Ovary (tissue), 9 donors: ENCODE measurements around the gene POU6F2. TPM values are rescaled to one million over a fixed set of nuclear protein-coding genes. Genes with fewer than 3 reads are reported as not detected.

Experiments used
- DNase-seq, 5 donors: peaks; one replicate each; pipeline ENCODE4 v3.0.0-alpha.2; 2019 to 2020
- H3K27ac ChIP-seq, 2 donors: fragments of 200-600 bp; one replicate each; pipeline versions ENCODE4 v1.5.1 to v1.8.0; 2019 to 2022
- H3K27me3 ChIP-seq: fragments of 200-600 bp; one replicate; pipeline ENCODE4 v1.8.0; 2022
- H3K36me3 ChIP-seq: fragments of 200-600 bp; sonication (generic); one replicate; pipeline ENCODE4 v1.5.1; 2019
- H3K4me1 ChIP-seq: one replicate; pipeline ENCODE4 v1.8.1; 2013; ENCODE audit warnings: mild to moderate bottlenecking, moderate library complexity; ENCODE audit not compliant: insufficient read depth
- H3K4me3 ChIP-seq: fragments of 200-600 bp; sonication (generic); one replicate; pipeline ENCODE4 v1.5.1; 2017
- H3K9me3 ChIP-seq, 2 donors: fragments of 200-600 bp in 1 of 2; sonication (generic) in 1 of 2; one replicate each; pipeline versions ENCODE4 v1.5.1 to v1.8.1; 2013 to 2019; ENCODE audit warnings: mild to moderate bottlenecking in 1 of 2, moderate library complexity in 1 of 2
- EP300 ChIP-seq: sonication (generic); formaldehyde crosslinking; IDR thresholded peaks from one replicate; pipeline ENCODE4 v1.6.1; 2017; ENCODE audit warnings: antibody characterized with exemption
- POLR2A ChIP-seq: fragments of 450-650 bp; IDR thresholded peaks from one replicate; pipeline ENCODE4 v1.6.1; 2017; ENCODE audit warnings: antibody characterized with exemption, mild to moderate bottlenecking, moderate library complexity
- WGBS, 3 donors: extraction: QIAGEN DNeasy Blood & Tissue Kit in 1 of 3; methylation state at CpG; one replicate each; pipeline versions ENCODE4 v1.1.5 to v1.1.7; 2013 to 2017; 5-methylcytosine and 5-hydroxymethylcytosine counted together
- intact Hi-C, 4 donors: fragments of 100-400 bp; cut with DNase I; formaldehyde crosslinking; loops; one replicate each; pipeline versions ENCODE4 v1.11.0 to v1.15.1; 2022 to 2023
- polyA plus RNA-seq, 2 donors: library from polyadenylated mRNA; stranded (reverse); fragments of 200-250 nt in 1 of 2; fragments of 350-450 nt in 1 of 2; fragmentation: Illumina TruSeq in 1 of 2; extraction: RNeasy Lipid Tissue Mini Kit (QIAGEN cat#74804) in 1 of 2; gene quantifications; one replicate each; pipeline ENCODE4 v1.2.3, GENCODE V29; 2013 to 2014
- total RNA-seq, 7 donors: library from RNA; depleted of rRNA in 2 of 7; stranded (reverse); fragments of >200 nt in 2 of 7; fragmentation: NEBNext Ultra II Directional in 3 of 7; extraction: Animal tissue kit (Norgen Biotek cat#: 25700) in 3 of 7; gene quantifications; one replicate each; pipeline versions ENCODE4 v1.1.0 to v1.2.4, GENCODE V29; 2016 to 2023
- TF ChIP-seq, protein P1 (sequence below), 3 donors: fragments of 450-650 bp in 2 of 3; fragments of 200-600 bp in 1 of 3; IDR thresholded peaks; one replicate each; pipeline versions ENCODE4 v1.5.1 to v1.8.0; 2016 to 2022; ENCODE audit warnings: antibody characterized with exemption in 3 of 3, mild to moderate bottlenecking in 1 of 3
- donor health status: DM: no; HTN: no; CAD: no; lungs with moderate emphysema.
- donor health status: DM: no; HTN: no; CAD: no.
- donor health status: Bipolar disorder and iron deficiency.
- donor health status: DM: yes; HTN: yes; CAD: no.
- donor health status: DM: no; HTN: no; CAD: no.
- donor health status: DM: yes; HTN: yes; CAD: no.

POU6F2 gene
- total and polyA plus RNA-seq, 9 donors = 0.17 to 2.0 (median 0.61) TPM

GRCh38 chr7:39125846-39126245 is 148.1 kb downstream of the POU6F2 start:
- H3K27me3 ChIP-seq = no peaks in the 10 kb centered on the region
- intact Hi-C loops = no loop called here
- TF ChIP-seq POLR2A (no peak), EP300 (no peak)
- TF ChIP-seq, protein P1, sequence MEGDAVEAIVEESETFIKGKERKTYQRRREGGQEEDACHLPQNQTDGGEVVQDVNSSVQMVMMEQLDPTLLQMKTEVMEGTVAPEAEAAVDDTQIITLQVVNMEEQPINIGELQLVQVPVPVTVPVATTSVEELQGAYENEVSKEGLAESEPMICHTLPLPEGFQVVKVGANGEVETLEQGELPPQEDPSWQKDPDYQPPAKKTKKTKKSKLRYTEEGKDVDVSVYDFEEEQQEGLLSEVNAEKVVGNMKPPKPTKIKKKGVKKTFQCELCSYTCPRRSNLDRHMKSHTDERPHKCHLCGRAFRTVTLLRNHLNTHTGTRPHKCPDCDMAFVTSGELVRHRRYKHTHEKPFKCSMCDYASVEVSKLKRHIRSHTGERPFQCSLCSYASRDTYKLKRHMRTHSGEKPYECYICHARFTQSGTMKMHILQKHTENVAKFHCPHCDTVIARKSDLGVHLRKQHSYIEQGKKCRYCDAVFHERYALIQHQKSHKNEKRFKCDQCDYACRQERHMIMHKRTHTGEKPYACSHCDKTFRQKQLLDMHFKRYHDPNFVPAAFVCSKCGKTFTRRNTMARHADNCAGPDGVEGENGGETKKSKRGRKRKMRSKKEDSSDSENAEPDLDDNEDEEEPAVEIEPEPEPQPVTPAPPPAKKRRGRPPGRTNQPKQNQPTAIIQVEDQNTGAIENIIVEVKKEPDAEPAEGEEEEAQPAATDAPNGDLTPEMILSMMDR (IDR thresholded peaks at IDR 0.05) = no peak
- no peaks in the 10 kb centered on the region for H3K36me3 ChIP-seq
- 67 to 78% (median 76%) methylated on average over 3 of the region's 3 CpGs for WGBS, 3 donors
- DNase-seq = no peak
- no peaks in the 10 kb centered on the region for H3K9me3 ChIP-seq
- H3K27ac ChIP-seq = no peak overlapping the region
- no peak overlapping the region for H3K4me3 ChIP-seq
- H3K4me1 ChIP-seq = no peaks in the 10 kb centered on the region

GRCh38 chr7:39127058-39127457 is 149.3 kb downstream of the POU6F2 start:
- no peaks in the 10 kb centered on the region for H3K9me3 ChIP-seq
- no peak overlapping the region for H3K27ac ChIP-seq
- WGBS, 3 donors = 61 to 67% (median 63%) methylated on average over 3 of the region's 3 CpGs
- no peak for TF ChIP-seq EP300
- TF ChIP-seq, protein P1 (IDR thresholded peaks at IDR 0.05) = no peak
- no peak for TF ChIP-seq POLR2A
- no peak overlapping the region for H3K4me3 ChIP-seq
- no peaks in the 10 kb centered on the region for H3K36me3 ChIP-seq
- intact Hi-C loops = no loop called here
- no peaks in the 10 kb centered on the region for H3K4me1 ChIP-seq
- no peak for DNase-seq
- H3K27me3 ChIP-seq = no peaks in the 10 kb centered on the region

DNA sequence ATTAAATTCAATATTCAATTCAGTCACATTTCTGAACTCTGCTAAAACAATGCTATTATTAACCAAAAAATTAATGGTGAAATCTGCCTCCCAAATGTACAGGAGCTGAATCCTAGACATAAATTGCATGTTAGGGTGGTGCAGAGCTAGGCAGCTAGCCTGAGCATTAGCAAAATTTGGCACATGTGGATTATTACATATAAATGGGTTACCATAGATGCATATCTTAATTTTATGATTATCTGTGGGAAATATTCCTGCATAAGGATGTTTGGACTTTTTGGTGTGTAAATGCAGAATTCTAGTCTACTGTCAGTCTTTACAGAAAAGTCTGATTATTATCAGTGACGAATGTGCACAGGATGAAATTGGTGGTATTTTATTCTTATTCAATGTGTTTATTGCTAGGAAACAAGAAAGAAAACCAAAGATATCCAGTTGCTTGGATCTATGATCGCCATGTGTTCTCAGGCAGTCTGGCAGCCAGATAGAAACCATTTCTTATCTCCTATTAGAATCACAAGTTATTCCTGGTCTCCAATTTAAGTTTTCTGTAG is 150.7 kb downstream of the POU6F2 start:
- no peak for DNase-seq
- 82 to 88% (median 87%) methylated on average over 2 of the region's 2 CpGs for whole genome bisulfite sequencing, 3 donors
- TF ChIP-seq EP300 (no peak), POLR2A (no peak)
- TF ChIP-seq, protein P1 (IDR thresholded peaks at IDR 0.05) = no peak
- no peaks in the 10 kb centered on the region for H3K4me1 ChIP-seq
- H3K27me3 ChIP-seq = no peaks in the 10 kb centered on the region
- H3K36me3 ChIP-seq = no peaks in the 10 kb centered on the region
- H3K9me3 ChIP-seq = no peaks in the 10 kb centered on the region
- no peak overlapping the region for H3K27ac ChIP-seq
- H3K4me3 ChIP-seq = no peak overlapping the region
- intact Hi-C loops = no loop called here

- intact Hi-C loops = no loop called here
- TF ChIP-seq, protein P1 (IDR thresholded peaks at IDR 0.05) = no peak
- no peak for TF ChIP-seq EP300
- H3K9me3 ChIP-seq = no peaks in the 10 kb centered on the region
- no peaks in the 10 kb centered on the region for H3K4me1 ChIP-seq
- H3K27me3 ChIP-seq = no peaks in the 10 kb centered on the region
- no peak for DNase-seq
- 40 to 57% (median 45%) methylated on average over 3 of the region's 3 CpGs for WGBS, 3 donors
- H3K4me3 ChIP-seq = no peak overlapping the region
- no peak overlapping the region for H3K27ac ChIP-seq
- H3K36me3 ChIP-seq = no peaks in the 10 kb centered on the region
These were observed 152.6 kb downstream of the POU6F2 start for GRCh38 chr7:39130274-39130673.
